Subcutaneous adipose tissue (tissue), 4 donors: ENCODE data around the gene SLC4A8. TPM values are rescaled to one million over a fixed set of nuclear protein-coding genes. Genes with fewer than 3 reads are reported as not detected.

Experiments
- CTCF ChIP-seq: fragments of 450-650 bp; IDR thresholded peaks from one replicate; pipeline ENCODE4 v1.5.1; 2016; ENCODE audit warnings: low read depth, mild to moderate bottlenecking, control low read depth, antibody characterized with exemption, moderate library complexity
- total RNA-seq, 4 donors: library from RNA; depleted of rRNA; stranded (reverse); fragments of >200 nt; gene quantifications; one replicate each; pipeline ENCODE4 v1.1.0, GENCODE V29; 2016

The SLC4A8 gene
- total RNA-seq, 4 donors from 2014 or later, result 0.49 to 5.6 (median 1.7) TPM

- TF ChIP-seq CTCF, result no peak
Observed at GRCh38 chr12:51528852-51529650, 104.4 kb downstream of the SLC4A8 start.

GRCh38 chr12:51529651-51529970 is 105.0 kb downstream of the SLC4A8 start:
- TF ChIP-seq CTCF, result no peak

GRCh38 chr12:51530208-51530607 is 105.6 kb downstream of the SLC4A8 start:
- TF ChIP-seq CTCF, result no peak

- TF ChIP-seq CTCF, result no peak
Observed at GRCh38 chr12:51531284-51531977, 106.8 kb downstream of the SLC4A8 start.

GRCh38 chr12:51531978-51532497 is 107.4 kb downstream of the SLC4A8 start:
- no peak for TF ChIP-seq CTCF

GRCh38 chr12:51533799-51534198 is 109.2 kb downstream of the SLC4A8 start:
- no peak for TF ChIP-seq CTCF

- no peak for TF ChIP-seq CTCF
Observed at GRCh38 chr12:51534216-51535074, 109.8 kb downstream of the SLC4A8 start.
